GM23248 (cell line): ENCODE results near the gene PABPN1L.

Source experiments
- EZH2 ChIP-seq: fragments of 200-600 bp; sonication (generic); IDR thresholded peaks from 2 replicates; pipeline ENCODE4 v1.6.1; 2018; ENCODE audit warnings: antibody characterized with exemption, mild to moderate bottlenecking; ENCODE audit not compliant: insufficient read depth, poor library complexity, severe bottlenecking
- EZH2phosphoT487 ChIP-seq: fragments of 200-600 bp; sonication (generic); IDR thresholded peaks from 2 replicates; pipeline ENCODE4 v1.6.1; 2018; ENCODE audit warnings: antibody characterized with exemption, moderate library complexity, mild to moderate bottlenecking, low read depth; ENCODE audit not compliant: insufficient read depth

DNA sequence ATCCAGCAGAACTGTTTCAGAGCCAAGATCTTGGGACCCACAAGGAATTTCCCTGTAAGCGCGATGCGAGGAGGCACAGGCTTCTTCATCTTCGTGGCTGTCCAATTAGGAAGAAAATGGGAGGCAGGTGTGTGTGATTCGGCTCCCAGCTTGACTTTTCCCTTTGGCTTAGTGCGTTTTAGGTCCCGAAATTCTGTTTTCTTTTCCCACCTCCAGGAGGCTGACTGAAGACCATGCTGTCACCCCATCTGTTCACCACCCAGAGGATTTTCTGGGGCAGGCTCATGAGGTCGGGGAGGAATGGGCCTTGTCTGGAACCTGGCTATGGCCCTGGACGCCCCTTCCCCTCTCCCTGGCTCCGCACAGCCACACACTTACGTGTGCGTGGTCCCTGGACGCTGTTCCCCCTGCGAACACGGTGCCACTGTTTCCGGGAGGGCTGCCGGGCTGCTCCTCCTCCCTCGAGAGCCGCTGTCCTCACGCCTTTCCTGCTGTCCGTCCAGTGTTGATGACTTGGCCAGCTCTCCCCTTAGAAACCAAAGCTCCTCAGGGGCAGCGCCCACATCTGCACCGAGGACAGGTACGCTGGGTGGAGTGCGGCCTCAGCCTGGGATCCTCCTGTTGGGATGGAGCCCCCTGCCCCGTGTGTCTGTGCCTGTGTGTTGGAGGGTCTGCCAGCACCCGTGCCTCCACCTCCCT, 2.7 kb upstream of the PABPN1L start:
- TF ChIP-seq EZH2, result no peak
- TF ChIP-seq EZH2phosphoT487, result no peak
